Keratinocyte (primary cell): ENCODE measurements around the gene CKM. TPM values are rescaled to one million over a fixed set of nuclear protein-coding genes. Genes with fewer than 3 reads are reported as not detected.

Experiments
- DNase-seq: peaks from one replicate; pipeline ENCODE4 v3.0.0-alpha.2; 2011; ENCODE audit warnings: low read depth, missing footprints, low spot score
- FAIRE-seq: peaks from 2 replicates; lab custom pipeline; 2011; peaks lifted over from hg19 to GRCh38; lab: Jason Lieb, UNC
- H2AFZ ChIP-seq: 2 replicates; pipeline ENCODE4 v1.6.0; 2012; ENCODE audit warnings: low read length, control low read depth, inconsistent platforms; ENCODE audit not compliant: control insufficient read depth
- H3K27ac ChIP-seq: 2 replicates; pipeline ENCODE4 v1.5.1; 2011; ENCODE audit warnings: low read length; ENCODE audit not compliant: control insufficient read depth, insufficient read depth
- H3K27me3 ChIP-seq: 3 replicates; pipeline ENCODE4 v1.6.0; 2011; ENCODE audit warnings: low read length; ENCODE audit not compliant: control insufficient read depth, insufficient read depth; ENCODE audit errors: extremely low read depth
- H3K36me3 ChIP-seq, 2 experiments: 2 replicates in 1 of 2; 3 replicates in 1 of 2; pipeline ENCODE4 v1.5.1; 2011; ENCODE audit warnings: low read length in 2 of 2, mild to moderate bottlenecking in 1 of 2; ENCODE audit not compliant: control insufficient read depth in 2 of 2, insufficient read depth in 2 of 2; ENCODE audit errors: extremely low read depth in 1 of 2
- H3K4me1 ChIP-seq: 3 replicates; pipeline ENCODE4 v1.5.1; 2011; ENCODE audit warnings: low read length; ENCODE audit not compliant: control insufficient read depth, insufficient read depth; ENCODE audit errors: extremely low read depth
- H3K4me2 ChIP-seq: 3 replicates; pipeline ENCODE4 v1.6.0; 2011; ENCODE audit warnings: low read depth, low read length; ENCODE audit not compliant: control insufficient read depth, insufficient read depth; ENCODE audit errors: extremely low read depth
- H3K4me3 ChIP-seq, 3 experiments: fragments of 200-600 bp in 1 of 3; sonication (generic) in 1 of 3; 2 replicates in 2 of 3; 3 replicates in 1 of 3; pipeline ENCODE4 v1.5.1; 2011 to 2016; ENCODE audit warnings: low read length in 3 of 3, mild to moderate bottlenecking in 3 of 3, control low read depth in 2 of 3, inconsistent platforms in 1 of 3, low read depth in 1 of 3, mixed read lengths in 1 of 3, mixed run types in 1 of 3, moderate library complexity in 1 of 3; ENCODE audit not compliant: control insufficient read depth in 2 of 3, insufficient read depth in 2 of 3; ENCODE audit errors: extremely low read depth in 1 of 3
- H3K79me2 ChIP-seq: 2 replicates; pipeline ENCODE4 v1.6.0; 2012; ENCODE audit warnings: low read length; ENCODE audit not compliant: control insufficient read depth, insufficient read depth
- H3K9ac ChIP-seq: 3 replicates; pipeline ENCODE4 v1.6.0; 2011; ENCODE audit warnings: low read length; ENCODE audit not compliant: control insufficient read depth, insufficient read depth; ENCODE audit errors: extremely low read depth
- H3K9me1 ChIP-seq: 3 replicates; pipeline ENCODE4 v1.6.0; 2011; ENCODE audit warnings: low read length; ENCODE audit not compliant: control insufficient read depth, insufficient read depth; ENCODE audit errors: extremely low read depth
- H3K9me3 ChIP-seq: 2 replicates; pipeline ENCODE4 v1.5.1; 2012; ENCODE audit warnings: low read depth, low read length; ENCODE audit not compliant: control insufficient read depth
- H4K20me1 ChIP-seq: 3 replicates; pipeline ENCODE4 v1.6.0; 2011; ENCODE audit warnings: low read length; ENCODE audit not compliant: control insufficient read depth, insufficient read depth; ENCODE audit errors: extremely low read depth
- CTCF ChIP-seq, 3 experiments: IDR thresholded peaks in 1 of 3; conservative IDR thresholded peaks in 1 of 3; optimal IDR thresholded peaks in 1 of 3; 2 replicates in 2 of 3; 3 replicates in 1 of 3; pipeline versions ENCODE3 to v1.5.1; 2011; ENCODE audit warnings: low read length in 3 of 3, mild to moderate bottlenecking in 3 of 3, moderate library complexity in 2 of 3, control low read depth in 1 of 3, inconsistent platforms in 1 of 3; ENCODE audit not compliant: insufficient read depth in 2 of 3; ENCODE audit errors: extremely low read depth in 1 of 3
- EZH2 ChIP-seq: IDR thresholded peaks from one replicate; pipeline ENCODE4 v1.6.1; 2012; ENCODE audit warnings: inconsistent platforms, mild to moderate bottlenecking, low read length, moderate library complexity
- dilution Hi-C: fragments of 300-500 bp; cut with MboI; formaldehyde crosslinking; loops from one replicate; pipeline ENCODE4 v1.7.0; 2020; ENCODE audit warnings: low sequenced_read_pairs; ENCODE audit not compliant: extremely low pct_ligation_motif_present
- polyA plus RNA-seq, 5 experiments: library from polyadenylated mRNA; depleted of rRNA in 3 of 5; stranded (reverse) in 3 of 5; stranded (forward) in 1 of 5; unstranded in 1 of 5; fragments of >200 nt; gene quantifications; 1 replicate in 1 of 5; 2 replicates in 3 of 5; 3 replicates in 1 of 5; pipeline versions ENCODE4 v1.2.1 to v1.2.3, GENCODE V29; 2011 to 2012; ENCODE audit warnings: missing spikeins in 2 of 5, low read depth in 1 of 5, low replicate concordance in 1 of 5

The CKM gene
- polyA plus RNA-seq, 1 donor (not counting 4 experiments of a cell fraction or from before 2014, with no cell fraction given): not detected

- H3K27me3 ChIP-seq: no peaks in the 10 kb centered on the region
- H3K79me2 ChIP-seq: no peaks in the 10 kb centered on the region
- H3K36me3 ChIP-seq: peaks cover 9 to 11% of the 10 kb centered on the region in 2 experiments
- no peaks in the 10 kb centered on the region for H3K9me3 ChIP-seq
- no peak overlapping the region for H3K4me3 ChIP-seq
- H3K9me1 ChIP-seq: no peaks in the 10 kb centered on the region
- TF ChIP-seq CTCF (optimal IDR thresholded peaks at IDR 0.05 in 1 of 3, IDR thresholded peaks at IDR 0.05 in 1 of 3, conservative IDR thresholded peaks at IDR 0.05 in 1 of 3; ENCODE audit: extremely low read depth in 1 of 3, insufficient read depth in 2 of 3, low read length in 3 of 3) (no peak), EZH2 (no peak)
- FAIRE-seq: no peak
- dilution Hi-C loops: no loop called here
- H3K9ac ChIP-seq: no peak overlapping the region
- H3K27ac ChIP-seq: no peak overlapping the region
- DNase-seq: no peak
- no peak overlapping the region for H2AFZ ChIP-seq
- no peak overlapping the region for H3K4me2 ChIP-seq
- no peaks in the 10 kb centered on the region for H4K20me1 ChIP-seq
- H3K4me1 ChIP-seq: peaks cover 12% of the 10 kb centered on the region
Observed at GRCh38 chr19:45302416-45302815, 20.3 kb downstream of the CKM start.

GRCh38 chr19:45299719-45300118 is 23.0 kb downstream of the CKM start:
- no peaks in the 10 kb centered on the region for H3K9me3 ChIP-seq
- H3K27me3 ChIP-seq: no peaks in the 10 kb centered on the region
- DNase-seq: no peak
- no peak overlapping the region for H3K4me2 ChIP-seq
- H4K20me1 ChIP-seq: no peaks in the 10 kb centered on the region
- no peaks in the 10 kb centered on the region for H3K79me2 ChIP-seq
- peaks cover 20% of the 10 kb centered on the region in 2 experiments for H3K36me3 ChIP-seq
- no peak overlapping the region for H3K9ac ChIP-seq
- H3K9me1 ChIP-seq: no peaks in the 10 kb centered on the region
- no peaks in the 10 kb centered on the region for H3K4me1 ChIP-seq
- H2AFZ ChIP-seq: no peak overlapping the region
- no peak overlapping the region for H3K4me3 ChIP-seq
- dilution Hi-C loops: no loop called here
- no peak overlapping the region for H3K27ac ChIP-seq
- TF ChIP-seq EZH2 (no peak), CTCF (optimal IDR thresholded peaks at IDR 0.05 in 1 of 3, IDR thresholded peaks at IDR 0.05 in 1 of 3, conservative IDR thresholded peaks at IDR 0.05 in 1 of 3; ENCODE audit: extremely low read depth in 1 of 3, insufficient read depth in 2 of 3, low read length in 3 of 3) (no peak)
- FAIRE-seq: no peak
